Smooth muscle cell (in vitro differentiated cells): Measurements from ENCODE around the gene BLID. TPM values are rescaled to one million over a fixed set of nuclear protein-coding genes. Genes with fewer than 3 reads are reported as not detected.

Source experiments
- DNase-seq: peaks from one replicate; lab custom pipeline; 2025; ENCODE audit not compliant: unreplicated experiment; lab: John Stamatoyannopoulos, UW
- H2AFZ ChIP-seq: fragments of 200-600 bp; sonication (generic); 2 replicates; pipeline ENCODE4 v1.6.0; 2016; ENCODE audit warnings: antibody characterized with exemption, low read depth, mild to moderate bottlenecking
- H3F3A ChIP-seq: fragments of 200-600 bp; sonication (generic); 2 replicates; pipeline ENCODE4 v1.6.0; 2017; ENCODE audit warnings: antibody characterized with exemption, low read depth
- H3K27ac ChIP-seq: fragments of 200-600 bp; sonication (generic); 2 replicates; pipeline ENCODE4 v1.5.1; 2016; ENCODE audit warnings: low read depth, mild to moderate bottlenecking
- H3K27me3 ChIP-seq: fragments of 200-600 bp; sonication (generic); 2 replicates; pipeline ENCODE4 v1.6.1; 2016; ENCODE audit warnings: low read depth, mild to moderate bottlenecking
- H3K36me3 ChIP-seq: fragments of 200-600 bp; sonication (generic); 2 replicates; pipeline ENCODE4 v1.5.1; 2016; ENCODE audit warnings: low read depth
- H3K4me1 ChIP-seq: fragments of 200-600 bp; sonication (generic); 2 replicates; pipeline ENCODE4 v1.5.1; 2016; ENCODE audit warnings: low read depth
- H3K4me2 ChIP-seq: fragments of 200-600 bp; sonication (generic); 2 replicates; pipeline ENCODE4 v1.6.0; 2016; ENCODE audit warnings: mild to moderate bottlenecking
- H3K4me3 ChIP-seq: fragments of 200-600 bp; sonication (generic); 2 replicates; pipeline ENCODE4 v1.5.1; 2016; ENCODE audit warnings: mild to moderate bottlenecking
- H3K79me2 ChIP-seq: fragments of 200-600 bp; sonication (generic); 2 replicates; pipeline ENCODE4 v1.6.0; 2016; ENCODE audit warnings: low read depth, mild to moderate bottlenecking
- H3K9ac ChIP-seq: fragments of 200-600 bp; sonication (generic); 2 replicates; pipeline ENCODE4 v1.6.0; 2016; ENCODE audit warnings: low read depth
- H3K9me3 ChIP-seq: fragments of 200-600 bp; sonication (generic); replicated peaks from 2 replicates; pipeline ENCODE4 v1.5.1; 2016; ENCODE audit warnings: low read depth
- H4K20me1 ChIP-seq: fragments of 200-600 bp; sonication (generic); 2 replicates; pipeline ENCODE4 v1.6.0; 2016; ENCODE audit warnings: low read depth
- WGBS: methylation state at CpG from one replicate; pipeline ENCODE4 v1.1.7; 2016; ENCODE audit warnings: low lambda C conversion rate; 5-methylcytosine and 5-hydroxymethylcytosine counted together
- polyA plus RNA-seq: library from polyadenylated mRNA; unstranded; fragments of >200 nt; fragmentation: Nextera tagmentation; extraction: Ambion mirVana; gene quantifications from 2 replicates; pipeline ENCODE4 v1.2.1, GENCODE V29; 2016
- total RNA-seq: library from RNA; depleted of rRNA; stranded (reverse); fragments of >200 nt; gene quantifications from 2 replicates; pipeline ENCODE4 v1.2.3, GENCODE V29; 2014
- TF ChIP-seq, protein P1 (sequence below): fragments of 200-600 bp; sonication (generic); IDR thresholded peaks from 2 replicates; pipeline ENCODE4 v1.5.1; 2017; ENCODE audit warnings: borderline replicate concordance, mild to moderate bottlenecking, antibody characterized with exemption; ENCODE audit not compliant: insufficient read depth, poor library complexity, severe bottlenecking

Gene BLID
- total and polyA plus RNA-seq, 2 experiments from 2014 or later, result 0.18 to 4.7 TPM

DNA sequence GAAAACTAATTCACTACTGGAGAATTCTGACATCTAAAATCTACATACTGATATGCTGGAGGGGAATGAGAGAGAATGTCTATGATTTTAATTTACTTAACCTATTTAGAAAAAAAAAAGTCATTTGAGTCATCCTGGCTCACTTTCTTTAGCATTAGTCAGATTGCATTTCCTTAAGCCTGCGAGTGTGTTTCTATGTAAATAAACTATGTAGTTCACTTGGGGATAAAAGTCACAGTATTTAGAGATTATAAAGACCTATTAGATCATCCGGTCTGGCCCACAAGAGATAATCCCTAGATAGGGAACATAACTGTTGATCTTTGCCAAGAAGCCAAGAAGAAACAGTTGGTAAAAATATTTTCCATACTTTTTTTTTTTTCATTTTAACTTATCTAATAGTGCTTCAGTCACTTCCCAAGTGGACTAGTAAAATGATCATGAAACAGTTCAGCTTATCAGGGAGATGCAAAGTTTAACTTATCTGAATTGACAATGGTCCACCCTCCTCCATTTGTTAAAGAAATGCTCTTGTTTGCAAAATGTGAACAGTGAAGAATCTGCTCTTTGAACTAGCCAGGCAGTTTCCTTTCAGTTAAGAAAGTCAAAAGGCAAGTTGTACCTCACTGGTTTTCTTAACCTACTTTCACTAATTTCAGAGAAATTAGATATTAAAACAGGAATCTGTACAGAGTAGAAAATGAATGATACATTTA is 21.2 kb upstream of the BLID start:
- TF ChIP-seq, protein P1, sequence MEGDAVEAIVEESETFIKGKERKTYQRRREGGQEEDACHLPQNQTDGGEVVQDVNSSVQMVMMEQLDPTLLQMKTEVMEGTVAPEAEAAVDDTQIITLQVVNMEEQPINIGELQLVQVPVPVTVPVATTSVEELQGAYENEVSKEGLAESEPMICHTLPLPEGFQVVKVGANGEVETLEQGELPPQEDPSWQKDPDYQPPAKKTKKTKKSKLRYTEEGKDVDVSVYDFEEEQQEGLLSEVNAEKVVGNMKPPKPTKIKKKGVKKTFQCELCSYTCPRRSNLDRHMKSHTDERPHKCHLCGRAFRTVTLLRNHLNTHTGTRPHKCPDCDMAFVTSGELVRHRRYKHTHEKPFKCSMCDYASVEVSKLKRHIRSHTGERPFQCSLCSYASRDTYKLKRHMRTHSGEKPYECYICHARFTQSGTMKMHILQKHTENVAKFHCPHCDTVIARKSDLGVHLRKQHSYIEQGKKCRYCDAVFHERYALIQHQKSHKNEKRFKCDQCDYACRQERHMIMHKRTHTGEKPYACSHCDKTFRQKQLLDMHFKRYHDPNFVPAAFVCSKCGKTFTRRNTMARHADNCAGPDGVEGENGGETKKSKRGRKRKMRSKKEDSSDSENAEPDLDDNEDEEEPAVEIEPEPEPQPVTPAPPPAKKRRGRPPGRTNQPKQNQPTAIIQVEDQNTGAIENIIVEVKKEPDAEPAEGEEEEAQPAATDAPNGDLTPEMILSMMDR, result no peak
- Histone ChIP-seq H3K4me3 (no peak overlapping the region), H3K79me2 (peaks cover 45% of the 10 kb centered on the region), H3K36me3 (no peaks in the 10 kb centered on the region), H3K9me3 (no peaks in the 10 kb centered on the region), H2AFZ (no peak overlapping the region), H3F3A (peaks cover 14% of the 10 kb centered on the region), H3K4me2 (peak overlapping the region; percentile 69), H3K27me3 (no peaks in the 10 kb centered on the region), H3K27ac (peak overlapping the region; percentile 88), H3K9ac (peak overlapping the region; percentile 17), H3K4me1 (peaks cover 20% of the 10 kb centered on the region), H4K20me1 (no peaks in the 10 kb centered on the region)
- 7% methylated on average over 2 of the region's 2 CpGs for WGBS
- DNase-seq, result no peak

DNA sequence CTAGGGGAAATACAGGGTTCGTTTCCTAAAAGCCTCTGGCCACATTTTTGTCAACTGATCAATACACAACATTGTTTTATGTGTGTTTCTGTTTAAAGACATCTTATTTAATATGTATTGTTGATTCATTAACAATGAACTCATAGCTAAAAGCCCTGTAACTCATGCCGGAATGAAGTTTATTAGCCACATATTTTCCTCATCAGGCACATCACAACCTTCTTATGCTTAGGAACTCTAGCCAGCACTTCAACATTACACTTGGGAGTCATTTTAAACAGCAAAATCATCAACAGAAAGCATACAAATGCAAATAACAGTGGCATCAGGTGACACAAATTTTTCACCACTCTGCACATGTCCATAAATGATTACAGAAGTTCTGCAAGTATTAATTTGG is 15.1 kb upstream of the BLID start:
- Histone ChIP-seq H3F3A (no peaks in the 10 kb centered on the region), H3K4me1 (no peaks in the 10 kb centered on the region), H2AFZ (no peak overlapping the region), H3K27me3 (no peaks in the 10 kb centered on the region), H3K36me3 (no peaks in the 10 kb centered on the region), H3K9me3 (no peaks in the 10 kb centered on the region), H4K20me1 (no peaks in the 10 kb centered on the region), H3K79me2 (peaks cover 82% of the 10 kb centered on the region), H3K4me2 (no peak overlapping the region), H3K4me3 (no peak overlapping the region), H3K9ac (no peak overlapping the region), H3K27ac (no peak overlapping the region)
- TF ChIP-seq, protein P1, result no peak
- no peak for DNase-seq
- 83% methylated on average over 2 of the region's 2 CpGs for WGBS

DNA sequence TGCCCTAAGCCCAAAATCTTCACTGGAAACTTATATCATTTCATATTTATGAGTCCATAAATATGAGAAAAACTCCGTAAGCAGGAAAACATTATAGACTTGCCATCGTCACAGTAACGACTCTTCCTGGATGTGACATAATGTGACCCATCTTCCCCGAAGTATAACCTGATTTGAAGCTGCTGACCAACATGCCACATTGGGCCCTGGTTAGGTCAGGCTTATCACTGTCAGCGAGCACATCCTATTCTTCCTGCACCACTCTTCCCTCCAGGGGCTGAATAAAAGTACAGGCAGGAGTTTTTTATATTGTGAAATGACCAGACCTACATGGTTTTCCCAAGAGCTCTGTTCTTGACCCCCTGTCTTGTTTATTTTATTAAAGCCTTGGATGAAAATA is 12.1 kb upstream of the BLID start:
- Histone ChIP-seq H3K4me3 (no peak overlapping the region), H3F3A (no peaks in the 10 kb centered on the region), H3K36me3 (no peaks in the 10 kb centered on the region), H3K79me2 (peaks cover 61% of the 10 kb centered on the region), H3K27ac (no peak overlapping the region), H3K4me1 (no peaks in the 10 kb centered on the region), H3K9ac (no peak overlapping the region), H4K20me1 (no peaks in the 10 kb centered on the region), H3K27me3 (no peaks in the 10 kb centered on the region), H3K9me3 (no peaks in the 10 kb centered on the region), H3K4me2 (no peak overlapping the region), H2AFZ (no peak overlapping the region)
- no peak for DNase-seq
- TF ChIP-seq, protein P1, result no peak
- 94% methylated on average over 5 of the region's 5 CpGs for WGBS

DNA sequence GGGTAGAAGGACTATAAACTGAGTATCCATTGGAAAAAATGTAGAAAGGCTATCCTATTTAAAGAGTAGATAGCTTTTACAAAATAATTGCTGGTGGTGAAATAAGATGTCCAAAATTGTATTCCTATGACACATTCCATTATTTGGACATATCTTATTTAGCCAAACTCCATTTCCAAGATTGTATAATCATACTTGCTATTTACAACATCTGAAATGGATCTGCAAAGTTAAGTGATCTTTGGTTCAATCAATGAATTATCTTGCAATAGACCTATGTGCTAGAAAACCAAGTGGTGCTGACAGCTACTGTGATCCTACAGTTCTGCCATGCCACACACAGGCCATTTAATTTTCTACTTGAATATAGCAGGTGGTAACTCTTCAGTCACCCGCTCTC is 11.0 kb upstream of the BLID start:
- H3K9ac ChIP-seq, result no peak overlapping the region
- H3K9me3 ChIP-seq, result no peaks in the 10 kb centered on the region
- H3K27ac ChIP-seq, result no peak overlapping the region
- H3K36me3 ChIP-seq, result no peaks in the 10 kb centered on the region
- no peaks in the 10 kb centered on the region for H4K20me1 ChIP-seq
- no peaks in the 10 kb centered on the region for H3F3A ChIP-seq
- no peak overlapping the region for H2AFZ ChIP-seq
- no peaks in the 10 kb centered on the region for H3K27me3 ChIP-seq
- TF ChIP-seq, protein P1, result no peak
- 100% methylated on average over 1 of the region's 1 CpG for WGBS
- H3K4me1 ChIP-seq, result no peaks in the 10 kb centered on the region
- H3K79me2 ChIP-seq, result peaks cover 52% of the 10 kb centered on the region
- no peak overlapping the region for H3K4me3 ChIP-seq
- no peak for DNase-seq
- no peak overlapping the region for H3K4me2 ChIP-seq
